Stimulated activated CD4-positive, alpha-beta T cell treated with anti-CD3 and anti-CD28 coated beads, Interleukin-2, amount 100 ng/mL, for 48 hours (primary cell): Measurements from ENCODE around the gene FOXP1.

Experiments
- DNase-seq, 2 donors: peaks; one replicate each; pipeline ENCODE4 v3.0.0-alpha.2; 2020

The FOXP1 gene

GRCh38 chr3:71525391-71525790 is 58.1 kb downstream of the FOXP1 start:
- no peak for DNase-seq

GRCh38 chr3:71524672-71525071 is 58.9 kb downstream of the FOXP1 start:
- DNase-seq, result no peak

- no peak for DNase-seq
Measured at GRCh38 chr3:71523628-71524027, 59.9 kb downstream of the FOXP1 start.

GRCh38 chr3:71521940-71522876 is 61.3 kb downstream of the FOXP1 start:
- DNase-seq, result no peak

- no peak for DNase-seq
Measured at GRCh38 chr3:71521021-71521352, 62.5 kb downstream of the FOXP1 start.

GRCh38 chr3:71520161-71521020 is 63.1 kb downstream of the FOXP1 start:
- DNase-seq, result no peak

GRCh38 chr3:71518089-71518488 is 65.4 kb downstream of the FOXP1 start:
- no peak for DNase-seq

GRCh38 chr3:71517271-71517791 is 66.2 kb downstream of the FOXP1 start:
- DNase-seq, result no peak

- no peak for DNase-seq
Measured at GRCh38 chr3:71515636-71516365, 67.7 kb downstream of the FOXP1 start.

- DNase-seq, result no peak
Measured at GRCh38 chr3:71514621-71515020, 68.9 kb downstream of the FOXP1 start.

- DNase-seq, result no peak
Measured at GRCh38 chr3:71513515-71513914, 70.0 kb downstream of the FOXP1 start.

- DNase-seq, result no peak
Measured at GRCh38 chr3:71513081-71513480, 70.4 kb downstream of the FOXP1 start.

- no peak for DNase-seq
Measured at GRCh38 chr3:71512544-71512943, 71.0 kb downstream of the FOXP1 start.

GRCh38 chr3:71512000-71512399 is 71.5 kb downstream of the FOXP1 start:
- DNase-seq, result no peak

GRCh38 chr3:71511446-71511845 is 72.1 kb downstream of the FOXP1 start:
- DNase-seq, result no peak

- DNase-seq, result no peak
Measured at GRCh38 chr3:71511037-71511436, 72.5 kb downstream of the FOXP1 start.

- DNase-seq, result no peak
Measured at GRCh38 chr3:71510510-71510909, 73.0 kb downstream of the FOXP1 start.

- no peak for DNase-seq
Measured at GRCh38 chr3:71509066-71509465, 74.5 kb downstream of the FOXP1 start.

GRCh38 chr3:71505767-71506350 is 77.7 kb downstream of the FOXP1 start:
- no peak for DNase-seq

GRCh38 chr3:71504250-71505036 is 79.1 kb downstream of the FOXP1 start:
- no peak for DNase-seq

GRCh38 chr3:71503525-71504249 is 79.8 kb downstream of the FOXP1 start:
- no peak for DNase-seq
